HG02571 (cell line): Measurements from ENCODE around the gene SPRED2.
"Not testable (repeated sequence)": the region's sequence is repeated elsewhere in the genome, so short reads cannot be mapped to it uniquely, and the experiment has no call there.

Experiments
- ATAC-seq: cut with Tn5 transposase; IDR thresholded peaks from one replicate; pipeline ENCODE4 v1.9.1; 2021; ENCODE audit warnings: mild to moderate bottlenecking, moderate library complexity; ENCODE audit not compliant: unreplicated experiment

SPRED2 gene

DNA sequence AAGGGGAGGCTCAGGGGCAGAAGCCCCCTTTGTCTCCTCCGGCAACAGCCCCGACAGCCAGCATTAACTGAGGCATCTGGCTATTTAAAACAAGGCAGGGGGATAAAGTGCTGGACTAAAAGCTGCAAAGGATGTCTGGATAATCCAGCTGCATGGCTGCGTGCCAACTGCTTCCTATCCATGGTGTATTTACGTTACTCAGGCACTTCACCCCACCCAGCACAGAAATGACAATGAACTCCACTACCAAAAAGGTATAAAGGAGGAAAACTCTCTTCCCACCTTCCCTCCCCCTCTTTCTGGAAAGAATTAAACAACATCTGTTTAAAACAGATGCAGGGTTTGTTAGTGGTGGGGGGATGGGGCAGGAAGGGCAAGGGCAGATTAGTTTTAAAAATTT lies 82.5 kb downstream of the SPRED2 start:
- ATAC-seq, result no peak

DNA sequence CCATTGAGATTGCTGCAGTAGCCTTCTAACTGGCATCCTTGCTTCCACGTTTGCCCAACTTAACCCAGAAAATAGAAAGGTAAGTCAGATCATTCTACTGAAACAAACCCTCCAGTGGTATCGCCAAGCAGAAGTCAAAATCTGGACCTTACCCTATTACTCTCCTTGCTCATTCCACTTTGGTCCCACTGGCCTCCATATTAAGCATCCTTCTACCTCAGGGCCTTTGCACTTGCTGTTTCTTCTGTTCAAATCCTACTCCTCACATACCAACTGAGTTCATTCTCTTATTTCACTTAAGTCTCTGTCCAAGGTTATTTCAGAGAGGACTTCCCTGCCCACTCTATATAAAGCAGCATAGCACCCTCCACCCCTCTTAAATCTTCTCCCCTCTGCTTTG lies 84.5 kb downstream of the SPRED2 start:
- no peak for ATAC-seq

DNA sequence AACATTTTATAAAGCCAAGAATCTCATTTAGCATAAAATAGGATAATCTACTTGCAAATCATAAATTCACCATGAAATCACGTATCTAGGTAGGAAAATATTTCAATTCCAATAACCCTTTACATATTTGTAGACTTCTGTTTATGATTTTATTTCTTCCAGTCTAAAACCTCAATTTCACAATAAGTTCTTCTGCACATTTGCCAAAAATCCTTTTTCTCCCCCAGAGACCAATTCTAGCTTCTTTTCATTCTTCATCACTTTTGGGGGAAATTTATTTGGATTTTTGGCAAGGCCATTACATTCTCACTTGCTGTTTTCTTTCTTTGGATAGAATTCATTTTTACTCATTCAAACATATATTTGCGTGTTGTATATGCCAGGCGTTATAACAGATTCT lies 86.8 kb downstream of the SPRED2 start:
- no peak for ATAC-seq

DNA sequence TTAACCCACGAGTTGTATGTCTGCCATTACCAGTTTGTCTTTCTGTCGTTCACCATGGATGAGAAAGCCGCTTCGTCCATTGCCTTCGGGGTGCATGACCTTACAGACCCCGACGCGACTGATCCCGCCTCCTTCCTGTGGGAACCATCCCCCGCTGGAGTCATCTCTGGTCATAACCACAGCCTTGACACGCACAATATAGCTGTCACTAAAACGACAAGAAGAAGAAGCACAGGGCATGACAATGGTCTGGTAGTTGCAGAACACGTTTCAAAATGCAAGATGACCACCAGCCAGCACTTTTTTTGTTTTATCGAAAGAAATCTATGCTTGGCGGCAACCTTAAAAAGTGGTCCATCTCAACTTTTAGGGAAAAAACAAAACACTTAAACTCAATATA lies 87.7 kb downstream of the SPRED2 start:
- ATAC-seq, result no peak

DNA sequence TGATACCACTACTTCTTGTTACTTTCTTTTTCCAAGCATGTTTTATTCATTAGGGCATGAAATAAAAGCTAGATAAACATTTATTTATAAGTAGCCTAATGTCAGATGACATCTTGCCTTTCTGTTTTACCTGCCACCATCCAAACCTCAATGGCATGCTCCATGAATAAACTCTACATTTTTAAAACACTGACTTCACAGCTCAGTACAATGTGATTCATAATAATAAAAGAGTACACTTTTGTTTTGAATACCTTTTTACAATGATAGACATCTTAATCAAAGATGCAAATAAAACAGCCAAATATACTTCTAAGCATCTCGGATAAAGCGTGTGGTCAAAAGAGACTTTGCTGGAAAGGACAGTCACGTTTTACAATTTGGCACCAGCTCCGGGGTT lies 88.2 kb downstream of the SPRED2 start:
- no peak for ATAC-seq

DNA sequence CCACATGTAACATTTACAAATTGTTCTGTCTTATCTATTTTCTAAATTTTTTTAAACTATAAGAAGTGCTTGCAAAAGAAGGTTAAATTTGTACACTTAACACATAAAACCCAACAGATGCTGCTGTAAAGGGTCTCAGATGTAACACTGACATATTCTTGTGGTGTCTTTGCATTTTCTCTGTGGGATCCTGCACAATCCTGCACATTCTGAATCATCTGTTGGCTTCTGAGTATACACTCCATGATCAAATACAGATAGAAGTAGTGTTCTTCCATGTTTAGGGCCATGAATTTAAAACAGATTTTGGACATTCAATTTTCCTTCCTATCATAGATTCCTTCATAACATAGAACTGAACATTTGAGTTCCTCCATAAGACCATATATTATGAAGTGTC lies 89.0 kb downstream of the SPRED2 start:
- ATAC-seq, result no peak

DNA sequence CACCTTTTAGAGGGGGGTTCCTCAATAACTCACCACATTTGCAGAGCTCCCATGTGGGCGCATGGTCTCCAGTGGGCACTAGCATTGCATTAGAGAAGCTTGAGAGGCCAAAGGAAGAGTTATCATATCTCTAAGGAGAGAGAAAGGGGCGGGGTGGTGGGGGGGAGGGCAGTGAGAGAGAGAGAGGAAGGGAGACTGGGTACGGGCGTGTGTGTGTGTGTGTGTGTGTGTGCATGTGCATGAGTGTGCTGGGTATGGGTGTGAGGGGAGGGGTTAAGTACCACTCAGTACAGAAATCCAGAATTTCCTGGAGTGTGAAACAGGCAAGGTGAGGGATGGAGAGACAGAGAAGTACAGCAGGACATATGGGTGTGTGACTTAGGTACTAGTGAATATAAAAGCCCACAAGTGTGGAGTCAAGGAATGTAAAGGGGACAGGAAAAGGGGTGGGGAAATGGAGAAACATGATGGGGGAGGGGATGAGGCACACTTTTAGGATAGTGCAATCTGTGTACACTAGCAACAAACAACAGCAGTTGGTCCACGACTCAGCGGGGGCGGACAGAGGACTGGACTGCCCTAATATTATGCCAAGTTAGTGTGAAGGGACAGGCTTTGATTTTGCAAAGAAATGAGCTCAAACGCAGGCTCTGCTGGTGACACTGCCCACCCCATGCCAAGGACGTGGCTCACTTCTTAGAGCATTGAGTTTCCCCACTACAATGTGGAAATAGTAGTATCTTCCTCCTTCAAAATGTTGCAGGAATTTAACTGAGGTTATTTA lies 91.3 kb downstream of the SPRED2 start:
- no peak for ATAC-seq

DNA sequence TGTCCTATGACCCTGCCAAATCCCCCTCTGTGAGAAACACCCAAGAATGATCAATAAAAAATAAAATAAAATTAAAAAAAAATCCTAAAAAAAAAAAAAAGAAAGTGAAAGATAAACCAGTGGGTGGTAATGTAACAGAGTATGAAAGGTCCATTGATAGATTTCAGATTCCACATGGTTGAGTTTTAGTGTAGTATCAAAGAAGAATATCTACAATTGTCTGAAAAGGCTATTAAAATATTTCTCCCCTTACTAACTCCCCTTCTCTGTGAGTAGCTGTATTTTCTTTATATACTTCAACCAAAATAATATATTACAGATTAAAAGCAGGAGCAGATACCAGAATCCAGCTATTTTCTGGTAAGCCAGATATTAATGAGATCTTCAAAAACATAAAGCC lies 92.8 kb downstream of the SPRED2 start:
- no peak for ATAC-seq

DNA sequence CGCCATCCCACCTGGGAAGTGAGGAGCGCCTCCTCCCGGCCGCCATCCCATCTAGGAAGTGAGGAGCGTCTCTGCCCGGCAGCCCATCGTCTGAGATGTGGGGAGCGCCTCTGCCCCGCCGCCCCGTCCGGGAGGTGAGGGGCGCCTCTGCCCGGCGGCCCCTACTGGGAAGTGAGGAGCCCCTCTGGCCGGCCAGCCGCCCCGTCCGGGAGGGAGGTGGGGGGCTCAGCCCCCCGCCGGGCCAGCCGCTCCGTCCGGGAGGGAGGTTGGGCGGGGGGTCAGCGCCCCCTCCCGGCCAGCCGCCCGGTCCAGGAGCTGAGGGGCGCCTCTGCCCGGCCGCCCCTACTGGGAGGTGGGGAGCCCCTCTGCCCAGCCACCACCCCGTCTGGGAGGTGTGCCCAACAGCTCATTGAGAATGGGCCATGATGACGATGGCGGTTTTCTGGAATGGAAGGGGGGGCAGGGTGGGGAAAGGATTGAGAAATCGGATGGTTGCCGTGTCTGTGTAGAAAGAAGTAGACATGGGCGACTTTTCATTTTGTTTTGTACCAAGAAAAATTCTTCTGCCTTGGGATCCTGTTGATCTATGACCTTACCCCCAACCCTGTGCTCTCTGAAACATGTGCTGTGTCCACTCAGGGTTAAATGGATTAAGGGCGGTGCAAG lies 93.4 kb downstream of the SPRED2 start:
- ATAC-seq, result not testable (repeated sequence)

DNA sequence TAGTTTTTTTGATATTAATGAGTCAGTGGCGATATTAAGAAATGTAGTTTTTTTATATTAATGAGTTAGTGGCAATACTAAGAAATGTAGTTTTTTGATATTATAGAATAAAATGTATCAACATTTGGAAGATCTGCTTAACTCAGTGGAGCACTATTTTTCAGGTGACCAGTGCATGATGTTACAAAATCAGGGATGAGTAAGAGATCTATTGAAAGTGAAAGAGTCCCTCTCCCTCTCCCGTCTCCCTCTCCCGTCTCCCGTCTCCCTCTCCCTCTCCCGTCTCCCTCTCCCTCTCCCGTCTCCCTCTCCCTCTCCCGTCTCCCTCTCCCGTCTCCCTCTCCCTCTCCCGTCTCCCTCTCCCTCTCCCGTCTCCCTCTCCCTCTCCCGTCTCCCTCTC lies 94.5 kb downstream of the SPRED2 start:
- not testable (repeated sequence) for ATAC-seq

DNA sequence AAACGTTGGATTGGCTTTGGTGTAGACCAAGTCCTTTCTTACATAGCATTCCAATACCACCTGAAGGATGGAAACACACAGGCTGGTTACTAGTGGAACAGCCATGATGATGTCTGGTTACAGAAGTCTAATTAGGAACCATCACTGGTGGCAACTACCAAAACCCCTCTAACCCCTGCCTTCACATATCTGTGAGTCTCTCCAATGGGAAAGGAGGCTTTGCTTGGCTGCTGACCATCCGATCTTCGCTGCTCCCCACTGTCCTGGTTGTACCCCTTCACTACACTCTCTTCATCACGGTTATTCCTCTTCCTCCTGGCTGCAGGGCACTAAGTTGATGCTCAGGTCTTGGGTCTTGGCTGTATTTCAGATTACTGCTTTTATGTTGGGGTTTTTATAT lies 97.7 kb downstream of the SPRED2 start:
- no peak for ATAC-seq

DNA sequence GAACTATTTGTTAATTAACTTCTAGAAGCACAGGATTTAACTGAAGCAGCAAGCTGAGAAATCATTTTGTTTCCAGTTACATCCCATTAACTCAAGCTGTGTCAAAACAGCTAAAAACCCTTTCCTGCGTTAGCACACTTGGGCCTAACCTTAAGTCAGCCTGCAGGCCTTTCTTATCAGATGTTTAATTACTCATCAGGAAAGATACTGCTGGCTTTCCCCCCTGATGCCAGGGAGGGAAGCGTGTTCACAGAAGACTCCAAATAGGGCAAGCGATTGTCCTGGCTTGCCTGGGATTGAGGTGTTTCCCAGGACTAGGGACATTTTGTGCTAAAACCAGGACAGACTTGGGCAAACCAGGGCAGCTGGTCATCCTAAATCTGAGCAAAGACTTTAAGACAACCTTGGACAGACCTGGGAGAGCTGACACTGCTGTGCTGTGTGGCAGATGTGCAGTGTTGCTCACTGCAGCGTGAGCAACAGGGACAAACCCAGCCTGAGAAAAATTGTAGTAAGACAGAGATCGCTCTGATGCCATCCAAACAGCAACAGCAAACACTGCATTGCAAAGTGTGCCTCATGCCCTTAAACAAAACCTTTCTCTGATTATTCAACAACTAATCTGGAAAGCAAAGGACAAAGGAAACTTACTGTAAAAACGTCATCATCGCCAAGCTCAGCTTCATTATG lies 100.9 kb downstream of the SPRED2 start:
- no peak for ATAC-seq

DNA sequence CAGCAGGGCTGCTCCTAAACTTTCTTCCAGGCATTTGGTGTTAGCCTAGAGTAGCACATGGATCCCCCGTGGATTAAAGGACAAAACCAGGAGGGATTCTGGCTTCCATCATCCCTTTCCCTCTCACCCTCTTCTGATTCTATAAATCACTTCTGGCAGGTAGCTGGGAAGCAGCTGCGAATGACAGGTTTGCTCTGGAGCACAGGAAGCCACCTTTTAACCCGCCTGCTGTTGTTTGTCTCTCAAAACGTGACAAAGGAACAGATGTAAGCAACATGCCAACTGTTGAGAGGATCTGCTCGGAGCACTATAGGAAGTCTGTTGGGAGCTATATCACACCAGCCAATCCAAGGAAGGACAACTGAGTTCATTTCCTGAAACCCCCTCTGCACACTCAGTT lies 102.9 kb downstream of the SPRED2 start:
- ATAC-seq, result no peak

DNA sequence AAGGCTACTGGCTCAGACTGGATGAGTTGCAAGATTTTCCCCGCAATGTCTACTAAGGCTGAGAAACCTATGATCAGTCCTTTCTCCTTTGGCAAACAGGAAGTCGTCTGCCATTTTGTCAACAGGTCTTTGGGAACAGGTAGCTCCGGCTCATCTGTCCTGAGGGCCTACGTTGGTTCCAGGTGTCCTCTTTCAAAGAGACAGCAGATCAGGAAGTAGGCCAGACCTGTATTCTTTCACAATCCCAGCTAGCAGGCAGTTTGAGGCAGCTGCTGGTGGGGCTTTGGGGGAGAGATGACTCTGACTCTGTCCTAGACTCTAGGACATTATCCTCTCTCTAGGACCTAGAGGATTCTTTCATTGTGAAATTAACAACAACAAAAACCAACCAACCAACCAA lies 106.1 kb downstream of the SPRED2 start:
- no peak for ATAC-seq

DNA sequence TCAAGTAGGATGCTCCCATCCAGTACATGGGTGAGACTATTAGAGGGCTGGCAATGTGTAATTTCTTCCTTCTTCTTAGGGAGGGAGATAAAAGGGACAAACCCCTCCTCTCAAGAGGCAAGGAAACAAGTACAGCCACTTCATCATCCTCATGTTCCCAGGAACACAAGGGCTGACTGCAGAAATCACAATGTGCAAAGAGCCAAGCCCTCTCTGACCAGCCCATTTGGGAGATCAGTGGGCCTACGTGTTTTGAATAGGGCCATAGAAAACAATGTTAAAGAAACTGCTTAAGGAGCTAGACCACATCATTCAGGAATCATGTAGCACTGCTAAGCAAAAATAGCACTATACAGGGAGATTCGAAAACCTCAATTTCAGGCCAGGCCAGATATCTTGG lies 107.3 kb downstream of the SPRED2 start:
- ATAC-seq, result no peak

DNA sequence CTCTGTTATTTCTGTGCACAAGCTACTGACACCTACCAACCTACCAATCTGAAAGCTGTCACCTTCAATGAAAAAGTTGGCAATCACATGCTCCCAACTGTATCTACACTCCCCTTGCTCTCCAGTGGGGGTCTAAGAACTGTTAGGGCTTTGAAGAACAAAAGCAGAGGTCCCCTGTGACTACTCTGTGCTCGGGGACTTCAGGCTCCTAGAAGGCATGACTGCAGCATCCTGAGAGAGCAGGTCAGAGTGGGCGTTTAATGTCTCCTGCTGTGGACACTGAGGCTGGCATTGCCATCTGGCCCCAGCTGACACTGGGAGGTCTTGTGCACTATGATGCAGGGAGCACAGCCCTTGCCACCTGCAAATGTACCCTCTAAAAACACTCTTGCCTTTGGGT lies 111.5 kb downstream of the SPRED2 start:
- ATAC-seq, result no peak

DNA sequence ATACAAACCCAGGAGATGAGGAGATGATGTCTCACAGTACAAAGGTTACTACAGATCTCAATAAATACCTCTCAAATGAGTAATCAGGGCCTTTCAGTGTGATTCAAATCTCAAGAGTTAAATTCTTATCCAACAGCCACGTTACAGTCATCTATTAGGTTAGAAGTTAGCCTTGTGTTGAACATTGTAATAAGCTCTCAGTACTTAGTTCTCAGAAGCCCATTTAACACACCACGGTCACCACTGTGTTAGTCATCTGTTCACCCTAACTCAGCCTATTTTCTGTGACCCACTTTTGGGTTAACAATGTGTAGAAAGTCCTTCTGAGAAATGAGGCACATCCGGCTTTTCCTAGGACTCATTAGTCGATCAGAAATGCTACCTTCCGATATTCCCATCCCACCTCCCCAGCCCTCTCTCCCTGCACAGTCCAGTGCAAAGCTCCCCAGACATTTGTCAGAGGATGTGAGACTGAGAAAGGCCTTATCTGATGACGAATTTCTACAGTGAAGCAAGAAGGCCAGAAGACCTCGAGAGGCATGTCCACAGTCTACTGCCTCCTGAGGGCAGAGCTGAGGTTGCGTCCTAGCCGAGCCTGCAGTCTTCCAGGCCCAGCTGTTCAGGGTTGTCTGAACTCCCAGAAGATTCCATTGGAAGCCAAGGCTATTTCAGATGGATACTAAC lies 112.2 kb downstream of the SPRED2 start:
- peak; percentile 57 for ATAC-seq

DNA sequence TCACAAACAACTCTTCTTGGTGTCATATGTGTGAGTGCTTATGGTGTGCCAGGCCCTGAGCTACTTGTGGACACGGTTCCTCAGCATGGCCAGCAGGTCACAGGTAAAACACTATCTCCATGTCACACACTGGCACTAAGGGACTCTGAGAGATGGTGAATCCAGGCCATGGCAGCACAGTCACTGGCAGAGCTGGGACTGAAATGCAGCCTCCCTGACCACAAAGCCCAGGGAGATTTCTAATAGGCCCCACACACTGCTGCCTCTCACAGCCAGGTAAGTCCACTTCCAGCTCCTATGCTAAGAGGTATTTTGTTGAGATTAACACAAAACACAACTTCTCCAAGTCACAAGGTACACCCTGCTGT lies 112.7 kb downstream of the SPRED2 start:
- no peak for ATAC-seq

DNA sequence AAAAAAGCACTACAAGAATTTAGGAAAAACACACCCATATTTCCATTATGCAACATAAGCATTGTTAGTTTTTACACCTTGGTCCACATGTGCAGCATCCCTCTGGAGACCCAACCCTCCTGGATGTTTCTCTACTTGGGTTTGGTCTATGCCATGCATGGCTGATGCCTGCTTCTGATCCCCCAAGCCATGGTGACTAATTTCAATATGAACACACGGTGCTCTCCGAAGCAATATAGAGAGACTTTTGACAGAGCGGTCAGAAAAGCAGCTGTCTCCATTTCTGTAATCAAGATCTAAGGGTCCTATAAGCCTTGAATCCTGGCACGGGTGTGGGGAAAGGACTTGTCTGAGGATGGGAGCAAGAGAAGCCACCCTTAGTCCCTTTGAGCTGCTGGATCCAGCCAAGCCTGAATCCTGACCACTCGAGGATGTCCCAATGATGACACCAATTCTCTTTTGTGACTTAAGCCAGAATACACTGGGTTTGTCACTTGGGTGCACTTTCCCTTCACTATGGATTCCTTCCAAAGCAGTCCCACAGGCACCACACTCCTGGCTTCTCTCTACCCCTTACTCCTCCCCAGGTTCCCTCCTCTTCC lies 113.2 kb downstream of the SPRED2 start:
- no peak for ATAC-seq

DNA sequence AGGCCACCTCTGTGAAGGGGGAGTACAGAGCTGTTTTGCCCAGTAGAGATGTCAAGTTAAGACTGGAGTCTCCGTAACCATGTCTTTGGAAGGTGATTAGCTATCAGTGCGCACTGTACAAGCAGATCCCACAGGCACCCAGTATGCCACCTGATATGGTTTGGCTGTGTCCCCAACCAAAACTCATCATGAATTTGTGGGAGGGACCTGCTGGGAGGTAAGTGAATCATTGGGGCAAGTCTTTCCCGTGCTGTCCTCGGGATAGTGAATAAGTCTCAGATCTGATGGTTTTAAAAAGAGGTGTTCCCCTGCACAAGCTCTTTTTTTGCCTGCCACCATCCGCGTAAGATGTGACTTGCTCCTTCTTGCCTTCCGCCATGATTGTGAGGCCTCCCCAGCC lies 114.6 kb downstream of the SPRED2 start:
- no peak for ATAC-seq

DNA sequence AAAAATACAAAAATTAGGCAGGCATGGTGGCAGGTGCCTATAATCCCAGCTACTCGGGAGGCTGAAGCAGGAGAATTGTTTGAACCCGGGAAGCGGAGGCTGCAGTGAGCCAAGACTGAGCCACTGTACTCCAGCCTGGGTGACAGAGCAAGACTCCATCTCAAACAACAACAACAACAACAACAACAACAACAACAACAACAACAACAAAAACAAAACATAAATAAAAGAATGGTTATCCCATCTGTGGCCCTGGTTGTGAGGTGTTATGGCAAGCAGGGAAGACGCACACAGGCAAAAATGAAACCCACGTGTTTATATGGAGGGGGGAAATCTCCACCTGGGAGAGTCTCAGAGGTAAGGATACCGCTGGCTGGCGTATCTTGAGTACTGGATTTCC lies 115.0 kb downstream of the SPRED2 start:
- ATAC-seq, result not testable (repeated sequence)
